ENCODE results near the gene NHLH2. TPM values are rescaled to one million over a fixed set of nuclear protein-coding genes. Genes with fewer than 3 reads are reported as not detected.

Gene NHLH2
- not detected in 2 replicates for total RNA-seq

DNA sequence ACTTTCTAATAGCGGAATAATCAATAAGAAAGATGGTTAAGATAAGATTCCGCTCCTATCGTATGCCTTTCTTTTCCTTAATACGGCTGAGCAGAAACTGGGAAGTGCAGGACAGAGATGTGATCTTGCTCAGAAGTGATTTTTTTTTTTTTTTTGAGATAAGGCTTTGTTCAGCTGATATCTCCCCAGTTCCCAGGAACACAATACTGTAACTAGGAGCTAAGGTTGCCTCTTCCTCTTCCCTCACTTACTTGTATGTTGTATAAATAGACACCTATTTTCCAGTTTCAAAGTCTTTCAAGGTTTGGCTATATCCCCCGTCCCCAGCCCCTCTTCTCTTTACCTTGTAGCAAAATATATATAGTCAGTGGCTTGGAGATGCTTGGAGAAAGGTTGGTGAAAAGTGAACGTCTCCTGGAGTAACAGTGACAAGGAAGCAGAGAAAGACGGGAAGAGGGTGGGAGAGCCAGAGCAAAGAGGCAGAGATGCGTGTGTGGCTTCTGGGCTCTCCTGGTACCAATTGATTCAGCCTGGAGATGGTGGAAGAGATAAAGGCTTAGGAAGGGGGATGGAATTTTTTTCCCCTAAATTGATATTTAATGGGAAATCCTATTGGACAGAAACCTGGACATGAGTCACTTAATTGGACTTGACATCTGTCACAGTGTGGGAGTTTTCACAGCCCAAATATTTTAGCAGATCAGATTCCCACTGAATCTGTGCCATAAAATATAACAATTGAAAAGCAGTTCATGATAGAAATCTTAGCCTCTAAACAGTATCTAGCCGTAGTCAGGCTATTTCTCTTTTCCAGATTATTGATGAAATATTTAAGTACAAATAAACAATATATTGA is at the start of gene NHLH2:
NHLH2 (minus strand) TSS at position 522 of the 856 bp plus-strand sequence. CDS start 2,754 bp downstream, outside the sequence.

Other genes starting within 250 kb of the NHLH2 start
- gene VANGL1, start 199.2 kb downstream of the NHLH2 start, total RNA-seq: 7.7 and 10.5 TPM in 2 replicates
- gene CASQ2, start 72.4 kb downstream of the NHLH2 start, total RNA-seq: not detected in 2 replicates
- gene SLC22A15, start 135.4 kb upstream of the NHLH2 start, total RNA-seq: 0.09 and 0.47 TPM in 2 replicates

Data from endothelial cell of coronary artery (primary cell).